IPS-15b (cell line): ENCODE data around the gene PRR20G.
"Not testable (repeated sequence)": the region's sequence is repeated elsewhere in the genome, so short reads cannot be mapped to it uniquely, and the experiment has no call there.

Source experiments
- H3K27me3 ChIP-seq: one replicate; pipeline ENCODE4 v1.6.1; 2013; ENCODE audit warnings: low read length; ENCODE audit not compliant: control insufficient read depth, insufficient read depth
- H3K36me3 ChIP-seq: one replicate; pipeline ENCODE4 v1.6.1; 2013; ENCODE audit warnings: low read length; ENCODE audit not compliant: control insufficient read depth, insufficient read depth
- H3K4me1 ChIP-seq: one replicate; pipeline ENCODE4 v1.6.1; 2013; ENCODE audit warnings: mild to moderate bottlenecking, low read length; ENCODE audit not compliant: control insufficient read depth, insufficient read depth
- H3K4me3 ChIP-seq: one replicate; pipeline ENCODE4 v1.5.1; 2013; ENCODE audit warnings: low read depth, low read length
- H3K9ac ChIP-seq: one replicate; pipeline ENCODE4 v1.6.1; 2013; ENCODE audit warnings: low read depth, mild to moderate bottlenecking, low read length
- H3K9me3 ChIP-seq: one replicate; pipeline ENCODE4 v1.6.1; 2013; ENCODE audit warnings: mild to moderate bottlenecking, low read length; ENCODE audit not compliant: control insufficient read depth, insufficient read depth

Gene PRR20G

DNA sequence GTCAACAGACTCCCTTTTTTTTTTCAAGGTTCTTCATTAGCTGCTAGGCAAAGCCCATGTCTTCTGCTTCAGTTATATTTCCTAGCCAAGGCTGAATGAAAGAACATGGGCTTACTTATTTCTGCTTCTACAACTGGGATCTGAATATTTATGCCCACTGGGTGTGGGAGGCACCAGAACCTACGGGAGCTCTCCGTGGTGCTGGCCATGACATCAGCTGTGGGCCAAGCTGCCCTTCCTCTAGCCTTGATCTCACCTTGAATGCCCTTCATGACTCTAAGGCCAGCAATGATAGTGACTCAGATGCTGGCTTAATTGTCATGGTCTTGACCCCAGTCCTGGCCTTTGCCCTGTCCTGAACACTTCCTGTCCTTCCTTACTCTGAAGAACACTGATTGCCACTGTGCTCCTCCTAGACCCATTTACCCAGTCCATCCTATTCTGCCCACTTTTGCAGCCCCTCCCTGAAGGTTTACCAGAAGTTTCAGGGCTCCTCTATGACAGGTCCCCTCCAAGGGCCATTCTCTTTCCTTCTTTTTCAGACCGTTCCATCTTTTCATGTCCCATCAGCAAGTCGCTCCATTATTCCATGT, 32.8 kb upstream of the PRR20G start:
- Histone ChIP-seq H3K4me3 (no peak overlapping the region), H3K9ac (no peak overlapping the region), H3K4me1 (no peaks in the 10 kb centered on the region), H3K36me3 (no peaks in the 10 kb centered on the region), H3K9me3 (no peaks in the 10 kb centered on the region), H3K27me3 (no peaks in the 10 kb centered on the region)

DNA sequence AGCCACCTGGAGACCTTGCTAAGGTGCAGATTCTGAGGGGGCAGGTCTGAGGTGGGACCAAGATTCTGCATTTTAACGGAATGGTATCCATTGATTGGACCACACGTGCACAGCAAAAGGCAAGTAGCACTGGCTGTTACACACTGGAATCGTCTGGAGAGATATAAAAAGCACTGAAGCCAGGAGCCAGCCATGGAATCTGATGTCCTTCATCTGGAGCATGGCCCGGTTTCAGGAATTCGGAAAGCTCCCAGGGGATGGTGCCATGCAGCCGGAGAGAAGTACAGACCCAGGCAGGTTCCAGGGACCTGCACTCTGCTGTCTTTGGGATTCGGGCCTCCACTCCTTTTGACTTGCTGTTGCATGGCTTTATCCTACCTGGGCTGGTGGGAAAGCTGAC, 28.8 kb upstream of the PRR20G start:
- H3K36me3 ChIP-seq, result no peaks in the 10 kb centered on the region
- no peaks in the 10 kb centered on the region for H3K9me3 ChIP-seq

DNA sequence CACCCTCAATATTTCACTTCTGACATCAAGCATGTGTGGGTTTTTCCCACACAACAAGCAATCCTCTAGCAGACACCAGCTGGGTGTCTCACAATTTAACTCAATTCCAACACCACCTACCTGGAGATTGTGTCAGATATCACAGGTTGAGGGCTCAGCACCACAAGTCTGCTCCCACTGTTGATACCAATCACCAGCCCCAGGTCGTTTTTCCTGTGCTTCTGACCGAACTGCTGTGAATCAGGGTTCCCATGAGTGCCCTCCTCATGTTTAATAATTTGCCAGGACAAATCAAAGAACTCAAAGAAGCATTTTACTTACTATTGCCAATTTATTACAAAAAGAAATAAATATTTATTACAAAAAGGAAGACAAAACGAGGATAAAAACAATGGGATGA, 25.0 kb upstream of the PRR20G start:
- H3K4me1 ChIP-seq, result no peaks in the 10 kb centered on the region
- no peak overlapping the region for H3K9ac ChIP-seq
- no peak overlapping the region for H3K4me3 ChIP-seq
- no peaks in the 10 kb centered on the region for H3K36me3 ChIP-seq
- H3K27me3 ChIP-seq, result no peaks in the 10 kb centered on the region
- H3K9me3 ChIP-seq, result no peaks in the 10 kb centered on the region

More for the DNA sequence above, 28.8 kb upstream of the PRR20G start:
- Histone ChIP-seq H3K9ac (no peak overlapping the region), H3K27me3 (no peaks in the 10 kb centered on the region), H3K4me3 (no peak overlapping the region), H3K4me1 (no peaks in the 10 kb centered on the region)

DNA sequence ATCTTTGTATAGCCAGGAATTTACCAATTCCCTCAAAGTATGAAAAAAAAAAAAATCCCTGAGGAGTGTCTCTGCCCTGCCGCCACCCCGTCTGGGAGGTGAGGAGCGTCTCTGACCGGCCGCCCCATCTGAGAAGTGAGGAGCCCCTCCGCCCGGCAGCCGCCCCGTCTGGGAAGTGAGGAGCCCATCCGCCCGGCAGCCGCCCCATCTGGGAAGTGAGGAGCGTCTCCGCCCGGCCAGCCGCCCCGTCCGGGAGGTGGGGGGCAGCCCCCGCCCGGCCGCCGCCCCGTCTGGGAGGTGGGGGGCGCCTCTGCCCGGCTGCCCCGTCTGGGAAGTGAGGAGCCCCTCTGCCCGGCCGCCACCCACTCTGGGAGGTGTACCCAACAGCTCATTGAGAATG, 21.0 kb upstream of the PRR20G start:
- H3K36me3 ChIP-seq, H3K4me3 ChIP-seq, H3K9ac ChIP-seq, H3K27me3 ChIP-seq, H3K9me3 ChIP-seq, H3K4me1 ChIP-seq: not testable (repeated sequence)

DNA sequence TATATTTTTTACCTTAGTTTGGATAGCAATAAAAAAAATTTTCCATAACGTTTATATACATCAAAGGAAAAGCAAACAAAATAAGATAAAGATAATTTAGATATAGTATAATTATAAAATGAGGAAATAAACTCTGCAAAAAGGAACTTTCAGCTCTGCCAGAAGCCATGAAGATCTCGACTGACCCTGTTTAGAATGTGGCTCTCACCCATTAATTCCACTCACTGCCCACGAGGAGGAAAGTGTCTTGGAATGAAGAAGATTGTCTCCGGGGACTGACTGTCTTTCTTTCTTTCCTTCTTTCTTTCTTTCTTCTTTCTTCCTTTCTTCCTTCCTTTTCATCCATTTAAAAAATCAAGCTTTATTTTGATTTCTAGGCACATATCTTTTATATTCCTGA, 20.1 kb upstream of the PRR20G start:
- Histone ChIP-seq H3K9ac (no peak overlapping the region), H3K27me3 (no peaks in the 10 kb centered on the region)

GRCh38 chr3:127307112-127307835, 19.4 kb upstream of the PRR20G start:
- H3K36me3 ChIP-seq, result no peaks in the 10 kb centered on the region
- H3K4me1 ChIP-seq, result no peaks in the 10 kb centered on the region
- H3K27me3 ChIP-seq, result no peaks in the 10 kb centered on the region
- no peak overlapping the region for H3K4me3 ChIP-seq
- H3K9me3 ChIP-seq, result no peaks in the 10 kb centered on the region
- H3K9ac ChIP-seq, result no peak overlapping the region

More for the DNA sequence above, 20.1 kb upstream of the PRR20G start:
- no peaks in the 10 kb centered on the region for H3K36me3 ChIP-seq
- no peak overlapping the region for H3K4me3 ChIP-seq
- no peaks in the 10 kb centered on the region for H3K4me1 ChIP-seq
- no peaks in the 10 kb centered on the region for H3K9me3 ChIP-seq

GRCh38 chr3:127306361-127307111, 18.7 kb upstream of the PRR20G start:
- no peak overlapping the region for H3K4me3 ChIP-seq

DNA sequence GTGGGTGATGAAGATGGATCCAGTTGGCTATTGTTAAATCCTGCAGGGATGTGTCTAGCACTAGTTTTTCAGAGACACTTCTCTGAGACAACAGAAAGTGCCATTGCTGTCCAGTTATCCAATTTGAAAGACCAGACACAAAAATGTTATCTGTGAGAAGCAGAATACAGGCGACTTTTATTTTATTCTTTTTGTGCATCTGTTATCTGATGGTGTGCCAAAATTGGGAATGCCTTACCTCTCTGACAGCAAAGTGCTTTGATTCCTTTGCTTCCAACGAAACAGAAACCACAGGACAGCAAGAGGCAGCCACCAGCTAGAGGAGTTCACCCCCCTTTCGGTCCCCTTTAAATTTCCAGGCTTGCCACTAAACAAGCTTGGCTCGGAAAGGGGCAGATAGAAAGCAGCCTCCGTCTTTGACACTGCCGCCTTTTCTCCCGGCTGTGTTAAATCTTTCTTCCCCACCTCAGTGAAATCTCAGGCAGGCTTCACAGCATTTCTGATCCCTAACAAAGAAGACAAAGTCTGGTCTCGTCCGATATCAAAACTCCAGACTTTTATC, 17.7 kb upstream of the PRR20G start:
- no peaks in the 10 kb centered on the region for H3K4me1 ChIP-seq
- no peaks in the 10 kb centered on the region for H3K36me3 ChIP-seq
- no peaks in the 10 kb centered on the region for H3K9me3 ChIP-seq
- H3K4me3 ChIP-seq, result no peak overlapping the region
- H3K9ac ChIP-seq, result no peak overlapping the region
- no peaks in the 10 kb centered on the region for H3K27me3 ChIP-seq

More at GRCh38 chr3:127306361-127307111, 18.7 kb upstream of the PRR20G start:
- Histone ChIP-seq H3K27me3 (no peaks in the 10 kb centered on the region), H3K9ac (no peak overlapping the region), H3K4me1 (no peaks in the 10 kb centered on the region), H3K36me3 (no peaks in the 10 kb centered on the region), H3K9me3 (no peaks in the 10 kb centered on the region)

DNA sequence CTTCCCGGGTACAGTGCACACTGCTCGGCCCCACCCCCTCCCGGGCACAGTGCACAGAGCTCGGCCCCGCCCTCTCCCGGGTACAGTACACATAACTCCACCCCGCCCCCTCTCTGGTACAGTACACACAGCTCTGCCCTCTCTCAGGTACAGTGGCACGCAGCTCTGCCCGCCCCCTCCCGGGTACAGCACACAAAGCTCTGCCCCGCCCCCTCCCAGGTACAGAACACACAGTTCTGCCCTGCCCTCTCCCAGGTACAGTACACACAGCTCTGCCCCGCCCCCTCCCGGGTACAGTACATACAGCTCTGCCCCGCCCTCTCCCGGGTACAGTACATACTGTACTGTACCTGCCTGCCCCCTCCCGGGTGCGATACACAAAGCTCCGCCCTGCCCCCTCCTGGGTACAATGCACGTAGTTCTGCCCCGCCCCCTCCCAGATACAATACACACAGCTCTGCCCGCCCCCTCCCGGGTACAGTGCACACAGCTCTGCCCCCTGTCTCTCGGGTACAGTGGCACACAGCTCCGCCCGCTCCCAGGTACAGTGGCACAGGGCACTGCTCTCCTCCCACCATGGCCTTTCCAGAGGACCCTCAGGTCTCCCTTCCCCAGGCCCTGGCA, 16.4 kb upstream of the PRR20G start:
- H3K9me3 ChIP-seq, result no peaks in the 10 kb centered on the region
- no peaks in the 10 kb centered on the region for H3K36me3 ChIP-seq
- H3K4me3 ChIP-seq, result no peak overlapping the region
- H3K4me1 ChIP-seq, result no peaks in the 10 kb centered on the region
- no peaks in the 10 kb centered on the region for H3K27me3 ChIP-seq
- H3K9ac ChIP-seq, result no peak overlapping the region

DNA sequence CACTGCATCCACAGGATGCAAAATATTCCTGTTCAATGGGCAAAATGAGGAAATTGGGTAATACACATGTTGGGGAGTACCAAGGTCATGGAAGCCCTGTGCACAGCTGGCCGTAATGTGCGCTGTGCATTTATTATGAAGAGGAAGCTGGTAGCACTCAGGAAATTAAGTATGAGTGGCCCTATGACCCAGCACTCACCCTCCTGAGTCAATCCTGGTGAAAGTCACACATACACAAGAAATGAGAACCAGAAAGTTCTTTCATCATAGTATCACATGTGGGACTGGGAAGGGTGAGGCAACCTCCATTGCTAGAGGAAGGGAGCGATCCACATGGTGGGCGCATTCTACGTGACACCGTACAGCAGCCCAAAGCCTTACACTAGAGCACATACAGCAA, 11.4 kb upstream of the PRR20G start:
- Histone ChIP-seq H3K27me3 (no peaks in the 10 kb centered on the region), H3K36me3 (no peaks in the 10 kb centered on the region), H3K9me3 (no peaks in the 10 kb centered on the region), H3K4me3 (no peak overlapping the region), H3K4me1 (no peaks in the 10 kb centered on the region), H3K9ac (no peak overlapping the region)

- Histone ChIP-seq H3K9me3 (no peaks in the 10 kb centered on the region), H3K4me1 (no peaks in the 10 kb centered on the region), H3K27me3 (no peaks in the 10 kb centered on the region), H3K9ac (no peak overlapping the region), H3K36me3 (no peaks in the 10 kb centered on the region), H3K4me3 (no peak overlapping the region)
Observed at GRCh38 chr3:127296959-127297358, 9.1 kb upstream of the PRR20G start.
